ENCODE data around the gene URM1.

URM1 gene

DNA sequence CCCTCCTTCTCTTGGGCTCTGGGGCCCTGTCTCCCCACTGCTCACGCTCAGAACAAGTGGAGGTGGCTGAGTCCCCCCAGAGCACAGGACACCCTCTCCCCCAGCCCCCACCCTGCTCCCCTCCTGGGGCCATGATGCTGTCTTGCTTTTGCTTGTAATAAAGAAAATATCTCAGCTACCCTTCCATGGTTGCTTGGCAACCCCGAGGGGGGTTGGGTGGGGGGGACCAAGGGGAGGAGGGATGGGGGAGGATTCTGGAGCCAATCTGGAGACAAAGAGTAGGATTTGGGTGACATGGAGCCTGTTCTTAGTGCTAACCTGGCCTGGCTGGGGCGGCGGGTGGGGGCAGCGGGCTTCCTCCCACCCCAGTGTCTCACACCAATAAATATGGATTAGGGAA lies 33.4 kb downstream of the URM1 start:
- TF ChIP-seq TAF1 (IDR thresholded peaks at IDR 0.05; ENCODE audit: borderline replicate concordance, insufficient read depth, low read length): no peak
- no peak for TF ChIP-seq POLR2AphosphoS5 (IDR thresholded peaks at IDR 0.05; ENCODE audit: low read depth, low read length)
- no peak for TF ChIP-seq SIN3A (IDR thresholded peaks at IDR 0.05; ENCODE audit: borderline replicate concordance, insufficient read depth, low read length)
- TF ChIP-seq FOXP2 (optimal IDR thresholded peaks at IDR 0.05; ENCODE audit: borderline replicate concordance, extremely low read depth, extremely low read length, insufficient read depth): no peak
- TF ChIP-seq, protein P1, sequence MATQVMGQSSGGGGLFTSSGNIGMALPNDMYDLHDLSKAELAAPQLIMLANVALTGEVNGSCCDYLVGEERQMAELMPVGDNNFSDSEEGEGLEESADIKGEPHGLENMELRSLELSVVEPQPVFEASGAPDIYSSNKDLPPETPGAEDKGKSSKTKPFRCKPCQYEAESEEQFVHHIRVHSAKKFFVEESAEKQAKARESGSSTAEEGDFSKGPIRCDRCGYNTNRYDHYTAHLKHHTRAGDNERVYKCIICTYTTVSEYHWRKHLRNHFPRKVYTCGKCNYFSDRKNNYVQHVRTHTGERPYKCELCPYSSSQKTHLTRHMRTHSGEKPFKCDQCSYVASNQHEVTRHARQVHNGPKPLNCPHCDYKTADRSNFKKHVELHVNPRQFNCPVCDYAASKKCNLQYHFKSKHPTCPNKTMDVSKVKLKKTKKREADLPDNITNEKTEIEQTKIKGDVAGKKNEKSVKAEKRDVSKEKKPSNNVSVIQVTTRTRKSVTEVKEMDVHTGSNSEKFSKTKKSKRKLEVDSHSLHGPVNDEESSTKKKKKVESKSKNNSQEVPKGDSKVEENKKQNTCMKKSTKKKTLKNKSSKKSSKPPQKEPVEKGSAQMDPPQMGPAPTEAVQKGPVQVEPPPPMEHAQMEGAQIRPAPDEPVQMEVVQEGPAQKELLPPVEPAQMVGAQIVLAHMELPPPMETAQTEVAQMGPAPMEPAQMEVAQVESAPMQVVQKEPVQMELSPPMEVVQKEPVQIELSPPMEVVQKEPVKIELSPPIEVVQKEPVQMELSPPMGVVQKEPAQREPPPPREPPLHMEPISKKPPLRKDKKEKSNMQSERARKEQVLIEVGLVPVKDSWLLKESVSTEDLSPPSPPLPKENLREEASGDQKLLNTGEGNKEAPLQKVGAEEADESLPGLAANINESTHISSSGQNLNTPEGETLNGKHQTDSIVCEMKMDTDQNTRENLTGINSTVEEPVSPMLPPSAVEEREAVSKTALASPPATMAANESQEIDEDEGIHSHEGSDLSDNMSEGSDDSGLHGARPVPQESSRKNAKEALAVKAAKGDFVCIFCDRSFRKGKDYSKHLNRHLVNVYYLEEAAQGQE (IDR thresholded peaks at IDR 0.05; ENCODE audit: insufficient read depth in 1 of 2, low read depth in 2 of 2, low read length in 2 of 2): no peak

GRCh38 chr9:128405077-128405779 lies 34.1 kb downstream of the URM1 start:
- TF ChIP-seq, protein P1 (IDR thresholded peaks at IDR 0.05; ENCODE audit: insufficient read depth in 1 of 2, low read depth in 2 of 2, low read length in 2 of 2): no peak
- no peak for TF ChIP-seq TAF1 (IDR thresholded peaks at IDR 0.05; ENCODE audit: borderline replicate concordance, insufficient read depth, low read length)
- TF ChIP-seq SIN3A (IDR thresholded peaks at IDR 0.05; ENCODE audit: borderline replicate concordance, insufficient read depth, low read length): no peak
- no peak for TF ChIP-seq POLR2AphosphoS5 (IDR thresholded peaks at IDR 0.05; ENCODE audit: low read depth, low read length)
- no peak for TF ChIP-seq FOXP2 (optimal IDR thresholded peaks at IDR 0.05; ENCODE audit: borderline replicate concordance, extremely low read depth, extremely low read length, insufficient read depth)

DNA sequence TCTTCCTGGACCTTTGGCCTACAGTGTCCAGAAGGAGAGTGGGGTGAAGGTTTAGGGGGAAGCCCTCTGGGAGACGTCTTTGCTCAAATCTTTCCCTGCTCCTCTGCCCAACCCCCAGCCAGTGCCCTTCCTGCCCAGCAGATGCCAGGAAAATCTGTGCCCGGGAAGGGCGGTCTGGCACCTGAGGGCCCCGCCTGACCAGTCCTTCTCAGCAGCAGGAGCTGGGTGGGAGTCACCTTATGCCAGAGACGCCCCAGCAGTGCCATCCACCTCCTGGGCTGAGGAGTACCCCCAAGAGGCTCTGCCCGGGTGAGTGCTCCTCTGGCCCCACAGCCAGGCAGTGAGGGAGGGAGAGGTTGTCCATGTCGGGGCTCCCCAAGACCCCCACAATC lies 34.6 kb downstream of the URM1 start:
- no peak for TF ChIP-seq FOXP2 (optimal IDR thresholded peaks at IDR 0.05; ENCODE audit: borderline replicate concordance, extremely low read depth, extremely low read length, insufficient read depth)
- no peak for TF ChIP-seq TAF1 (IDR thresholded peaks at IDR 0.05; ENCODE audit: borderline replicate concordance, insufficient read depth, low read length)
- no peak for TF ChIP-seq POLR2AphosphoS5 (IDR thresholded peaks at IDR 0.05; ENCODE audit: low read depth, low read length)
- no peak for TF ChIP-seq SIN3A (IDR thresholded peaks at IDR 0.05; ENCODE audit: borderline replicate concordance, insufficient read depth, low read length)
- TF ChIP-seq, protein P1 (IDR thresholded peaks at IDR 0.05; ENCODE audit: insufficient read depth in 1 of 2, low read depth in 2 of 2, low read length in 2 of 2): no peak

DNA sequence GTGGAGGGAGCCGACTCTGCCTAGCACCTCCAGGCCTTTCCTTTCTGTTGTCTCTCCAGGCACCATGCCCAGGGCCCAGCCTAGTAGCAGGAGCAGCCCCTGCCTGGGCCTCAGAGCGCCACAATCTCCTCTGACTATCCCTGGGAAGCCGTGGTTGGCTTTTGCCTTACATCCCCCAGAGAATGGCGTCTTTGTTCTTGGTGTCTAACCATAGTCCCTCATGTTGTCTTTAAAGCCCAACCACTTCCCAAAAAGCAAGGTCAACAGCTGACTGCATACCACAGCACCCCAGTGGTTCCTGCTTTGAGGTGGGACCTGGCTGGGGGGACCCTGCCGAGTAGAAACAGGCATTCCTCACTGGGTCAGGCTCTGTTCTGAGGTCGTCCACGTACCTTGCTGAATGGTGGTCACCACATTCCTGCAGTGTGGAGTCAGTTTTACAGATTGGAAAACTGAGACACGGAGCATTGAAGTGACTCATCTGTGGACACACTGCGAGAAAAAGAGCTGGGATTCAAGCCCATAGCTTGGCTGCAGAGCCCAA lies 35.7 kb downstream of the URM1 start:
- TF ChIP-seq POLR2AphosphoS5 (IDR thresholded peaks at IDR 0.05; ENCODE audit: low read depth, low read length) (no peak), TAF1 (IDR thresholded peaks at IDR 0.05; ENCODE audit: borderline replicate concordance, insufficient read depth, low read length) (no peak), FOXP2 (optimal IDR thresholded peaks at IDR 0.05; ENCODE audit: borderline replicate concordance, extremely low read depth, extremely low read length, insufficient read depth) (no peak), SIN3A (IDR thresholded peaks at IDR 0.05; ENCODE audit: borderline replicate concordance, insufficient read depth, low read length) (no peak)
- TF ChIP-seq, protein P1 (IDR thresholded peaks at IDR 0.05; ENCODE audit: insufficient read depth in 1 of 2, low read depth in 2 of 2, low read length in 2 of 2): no peak

Measured in PFSK-1 (cell line).